Measurements from ENCODE around the gene RALGDS. TPM values are rescaled to one million over a fixed set of nuclear protein-coding genes. Genes with fewer than 3 reads are reported as not detected.

RALGDS gene
- total RNA-seq, 2 experiments from 2014 or later = 50.3 to 51.9 TPM

DNA sequence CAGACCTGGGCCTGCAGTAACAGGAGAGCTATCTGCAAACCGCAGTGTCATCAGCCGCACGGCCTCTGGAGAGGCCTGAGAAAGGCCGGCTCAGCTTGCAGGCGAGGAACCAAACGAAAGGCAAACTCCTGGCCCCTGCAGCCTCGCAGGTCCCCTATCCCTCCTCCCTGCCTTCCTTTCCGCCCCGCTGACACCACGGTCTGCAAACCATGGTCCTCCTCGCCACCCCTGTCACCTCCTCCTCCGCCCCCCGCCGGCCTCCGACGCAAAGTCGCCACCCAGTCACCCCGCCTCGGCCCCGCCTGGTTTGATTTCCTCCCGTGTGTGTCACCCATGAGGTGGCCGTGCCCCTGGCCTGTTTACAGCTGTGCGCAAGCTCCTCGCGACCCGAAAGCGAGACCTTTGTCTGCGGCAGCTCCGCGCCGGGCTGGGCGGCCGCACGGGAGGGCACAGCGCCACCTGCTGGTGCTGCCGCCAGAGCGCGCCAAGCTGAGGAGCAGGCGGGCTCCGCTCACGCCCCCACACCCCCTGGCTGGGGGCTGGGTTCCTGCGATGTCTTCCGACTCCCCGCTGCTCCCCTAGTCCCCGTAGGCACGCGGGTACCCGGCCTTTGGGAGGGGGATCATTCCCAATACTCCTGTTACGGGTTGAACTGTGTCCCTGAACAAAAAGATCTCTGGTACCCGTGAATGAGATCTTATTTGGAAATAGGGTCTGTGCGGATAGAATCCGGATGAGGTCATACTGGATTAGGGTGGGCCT, 23.3 kb upstream of the RALGDS start:
- H3K9me3 Mint-ChIP-seq = no peaks in the 10 kb centered on the region
- H3K36me3 Mint-ChIP-seq = no peaks in the 10 kb centered on the region
- peak; percentile 96 for DNase-seq
- peak overlapping the region; percentile 86 for H3K27ac Mint-ChIP-seq
- peak overlapping the region; percentile 63 for H3K4me3 Mint-ChIP-seq
- peaks cover 62% of the 10 kb centered on the region for H3K4me1 Mint-ChIP-seq
- H3K27me3 Mint-ChIP-seq = no peaks in the 10 kb centered on the region

DNA sequence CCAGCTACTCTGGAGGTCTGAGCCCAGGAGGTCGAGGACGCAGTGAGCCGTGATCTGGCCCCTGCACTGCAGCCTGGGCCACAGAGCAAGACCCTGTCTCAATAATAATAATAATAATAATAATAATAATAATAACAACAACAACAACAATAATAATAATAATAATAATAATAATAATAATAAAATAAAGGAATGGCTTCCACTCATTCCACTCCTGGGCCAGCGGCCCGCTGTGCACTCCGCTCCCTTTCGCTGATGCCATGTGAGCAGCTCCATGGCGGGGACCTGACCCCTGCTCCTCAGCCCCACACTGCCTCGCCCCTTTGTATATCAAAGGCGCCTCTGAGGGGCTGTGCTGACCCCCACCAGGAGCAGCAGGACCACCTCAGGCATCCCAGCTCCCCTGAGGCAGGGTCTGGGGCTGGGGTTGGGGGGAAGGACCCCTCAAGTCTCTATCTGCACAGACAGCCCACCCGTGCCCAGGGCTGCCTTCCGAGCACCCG, 22.6 kb upstream of the RALGDS start:
- H3K4me3 Mint-ChIP-seq = peak overlapping the region; percentile 63
- H3K27ac Mint-ChIP-seq = peak overlapping the region; percentile 86
- H3K4me1 Mint-ChIP-seq = peaks cover 62% of the 10 kb centered on the region

GRCh38 chr9:133142684-133143622, 21.9 kb upstream of the RALGDS start:
- Mint-ChIP-seq H3K27me3 (no peaks in the 10 kb centered on the region), H3K36me3 (no peaks in the 10 kb centered on the region), H3K4me1 (peaks cover 63% of the 10 kb centered on the region), H3K4me3 (no peak overlapping the region), H3K9me3 (no peaks in the 10 kb centered on the region), H3K27ac (peak overlapping the region; percentile 90)
- DNase-seq = peak; percentile 54

More for the DNA sequence above, 22.6 kb upstream of the RALGDS start:
- no peak for DNase-seq
- Mint-ChIP-seq H3K9me3 (no peaks in the 10 kb centered on the region), H3K27me3 (no peaks in the 10 kb centered on the region), H3K36me3 (no peaks in the 10 kb centered on the region)

DNA sequence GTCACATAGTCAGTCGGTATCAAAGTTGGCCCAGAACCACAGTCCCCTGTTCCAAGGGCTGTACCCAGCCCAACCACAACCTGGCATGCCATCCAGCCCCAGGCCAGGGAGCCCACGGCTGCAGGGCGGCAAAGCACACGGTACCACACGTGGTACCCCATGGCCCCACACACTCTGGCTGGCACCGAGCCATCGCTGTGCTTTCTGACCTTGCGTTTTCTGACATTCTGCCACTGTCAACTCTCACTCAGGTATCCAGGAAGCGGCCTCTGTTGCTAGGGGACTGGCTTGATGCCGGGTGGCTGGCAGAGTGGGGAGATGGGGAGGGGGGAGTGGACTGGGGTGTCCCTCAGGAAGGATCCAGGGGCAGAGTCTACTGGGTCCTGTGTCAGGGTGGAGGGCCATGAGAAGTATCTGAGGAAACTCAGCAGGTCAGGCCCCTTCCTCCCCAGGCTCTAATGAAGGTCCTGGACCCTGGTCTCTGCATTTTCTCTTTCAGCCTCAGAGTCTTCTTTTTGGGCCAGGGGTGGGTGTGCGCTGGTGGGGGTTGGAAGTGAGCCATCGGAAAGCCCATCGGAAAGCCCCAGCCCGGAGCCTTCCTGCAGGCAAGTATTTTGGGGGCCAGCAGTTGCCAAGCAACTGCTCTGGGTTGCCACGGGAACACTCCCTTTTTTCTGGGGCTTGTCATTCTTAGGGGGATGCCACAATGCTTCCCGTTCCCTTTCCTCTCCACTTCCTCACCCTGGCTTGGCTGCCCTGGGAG, 21.0 kb upstream of the RALGDS start:
- Mint-ChIP-seq H3K36me3 (no peaks in the 10 kb centered on the region), H3K27me3 (no peaks in the 10 kb centered on the region), H3K27ac (peak overlapping the region; percentile 90), H3K4me3 (peak overlapping the region; percentile 54), H3K4me1 (peaks cover 61% of the 10 kb centered on the region), H3K9me3 (no peaks in the 10 kb centered on the region)
- peak; percentile 77 for DNase-seq

- no peaks in the 10 kb centered on the region for H3K27me3 Mint-ChIP-seq
- H3K4me1 Mint-ChIP-seq = peaks cover 59% of the 10 kb centered on the region
- no peak for DNase-seq
- H3K4me3 Mint-ChIP-seq = no peak overlapping the region
- H3K9me3 Mint-ChIP-seq = no peaks in the 10 kb centered on the region
- H3K27ac Mint-ChIP-seq = peak overlapping the region; percentile 25
- peaks cover 4% of the 10 kb centered on the region for H3K36me3 Mint-ChIP-seq
These were observed 19.6 kb upstream of the RALGDS start for GRCh38 chr9:133140606-133141005.

DNA sequence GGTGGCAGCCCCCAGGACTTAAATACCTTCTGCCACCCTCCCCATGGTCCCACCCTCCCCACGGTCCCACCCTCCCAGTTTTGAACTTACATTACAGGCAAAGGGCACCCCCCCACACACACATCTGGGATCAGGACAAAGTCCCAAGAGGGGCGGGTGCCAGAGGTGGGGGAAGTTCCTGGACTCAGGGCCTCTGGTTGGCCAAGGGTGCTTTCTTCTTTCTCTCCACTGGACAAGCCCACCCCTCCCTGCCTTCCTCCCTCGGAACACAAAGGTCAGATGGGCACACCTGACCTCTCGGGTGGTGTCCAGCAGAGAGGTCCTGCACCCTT, 19.1 kb upstream of the RALGDS start:
- DNase-seq = no peak
- H3K36me3 Mint-ChIP-seq = peaks cover 4% of the 10 kb centered on the region
- no peak overlapping the region for H3K4me3 Mint-ChIP-seq
- no peak overlapping the region for H3K27ac Mint-ChIP-seq
- H3K4me1 Mint-ChIP-seq = peaks cover 59% of the 10 kb centered on the region
- H3K9me3 Mint-ChIP-seq = no peaks in the 10 kb centered on the region
- H3K27me3 Mint-ChIP-seq = no peaks in the 10 kb centered on the region

- Mint-ChIP-seq H3K4me3 (no peak overlapping the region), H3K27me3 (no peaks in the 10 kb centered on the region), H3K9me3 (no peaks in the 10 kb centered on the region), H3K4me1 (peaks cover 59% of the 10 kb centered on the region), H3K27ac (no peak overlapping the region), H3K36me3 (peaks cover 4% of the 10 kb centered on the region)
- DNase-seq = no peak
These were observed 18.5 kb upstream of the RALGDS start for GRCh38 chr9:133139246-133140173.

GRCh38 chr9:133137451-133138231, 16.6 kb upstream of the RALGDS start:
- H3K27ac Mint-ChIP-seq = peak overlapping the region; percentile 77
- DNase-seq = peak; percentile 63
- H3K4me3 Mint-ChIP-seq = no peak overlapping the region
- peaks cover 60% of the 10 kb centered on the region for H3K4me1 Mint-ChIP-seq
- peaks cover 7% of the 10 kb centered on the region for H3K36me3 Mint-ChIP-seq
- no peaks in the 10 kb centered on the region for H3K27me3 Mint-ChIP-seq
- no peaks in the 10 kb centered on the region for H3K9me3 Mint-ChIP-seq

DNA sequence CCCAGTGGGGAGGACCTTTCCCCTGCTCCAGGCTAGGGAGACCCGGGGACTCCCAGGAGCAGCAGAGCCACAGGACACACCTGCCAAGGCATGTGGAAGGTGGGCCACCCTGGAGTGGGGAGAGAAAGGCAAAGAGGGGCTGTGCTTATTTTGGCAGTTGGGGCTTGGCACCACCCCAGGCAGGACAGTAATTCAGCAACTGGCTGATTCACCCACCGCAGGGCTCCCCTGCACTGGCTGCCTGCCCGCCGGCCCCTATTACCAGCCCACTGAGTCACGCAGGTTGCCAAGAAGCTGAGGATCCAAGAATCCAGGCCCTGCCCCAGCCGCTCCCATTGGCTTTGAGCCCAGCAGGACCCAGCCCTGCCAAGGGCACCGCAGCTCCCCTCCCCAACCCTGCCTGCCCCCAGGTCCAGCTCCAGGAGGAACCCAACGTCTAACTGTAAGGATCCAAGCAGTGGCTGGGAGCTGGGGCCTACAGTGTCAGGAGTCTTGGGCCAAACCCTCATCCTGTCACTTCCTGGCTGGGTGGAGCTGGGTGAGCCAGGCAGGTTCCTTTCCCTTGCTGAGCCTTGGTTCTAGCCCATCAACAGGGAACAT, 14.2 kb upstream of the RALGDS start:
- Mint-ChIP-seq H3K27ac (peak overlapping the region; percentile 92), H3K4me3 (no peak overlapping the region), H3K4me1 (peaks cover 62% of the 10 kb centered on the region), H3K36me3 (peaks cover 9% of the 10 kb centered on the region), H3K9me3 (no peaks in the 10 kb centered on the region), H3K27me3 (no peaks in the 10 kb centered on the region)
- DNase-seq = peak; percentile 61

- no peaks in the 10 kb centered on the region for H3K27me3 Mint-ChIP-seq
- peaks cover 62% of the 10 kb centered on the region for H3K4me1 Mint-ChIP-seq
- H3K27ac Mint-ChIP-seq = peak overlapping the region; percentile 92
- H3K9me3 Mint-ChIP-seq = no peaks in the 10 kb centered on the region
- H3K36me3 Mint-ChIP-seq = peaks cover 9% of the 10 kb centered on the region
- DNase-seq = no peak
- peak overlapping the region; percentile 51 for H3K4me3 Mint-ChIP-seq
These were observed 13.5 kb upstream of the RALGDS start for GRCh38 chr9:133134388-133135145.

- peaks cover 62% of the 10 kb centered on the region for H3K4me1 Mint-ChIP-seq
These were observed 12.8 kb upstream of the RALGDS start for GRCh38 chr9:133133681-133134387.

DNA sequence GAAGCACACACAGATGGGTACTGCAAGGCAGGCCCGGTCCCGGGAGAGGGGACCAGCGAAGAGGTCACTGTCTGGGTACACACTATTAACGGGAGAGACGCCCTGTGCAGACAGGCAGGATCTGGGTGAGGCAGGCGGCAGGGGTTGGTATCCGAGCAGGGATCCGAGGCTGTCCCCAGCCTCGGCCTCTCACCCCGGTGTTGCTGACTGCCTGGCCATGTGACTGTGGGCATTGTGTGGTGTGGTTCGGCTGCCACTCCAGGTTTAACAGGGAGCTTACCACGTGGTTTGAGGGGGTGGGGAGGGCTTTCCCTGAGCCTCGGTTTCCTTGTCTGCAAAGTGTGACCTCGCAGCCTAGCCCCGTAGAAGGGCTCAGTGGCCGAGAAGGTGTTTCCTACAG, 11.1 kb upstream of the RALGDS start:
- Mint-ChIP-seq H3K27ac (peak overlapping the region; percentile 92), H3K27me3 (no peaks in the 10 kb centered on the region), H3K36me3 (peaks cover 11% of the 10 kb centered on the region), H3K4me3 (no peak overlapping the region), H3K9me3 (no peaks in the 10 kb centered on the region), H3K4me1 (peaks cover 63% of the 10 kb centered on the region)
- no peak for DNase-seq

More at GRCh38 chr9:133133681-133134387, 12.8 kb upstream of the RALGDS start:
- no peaks in the 10 kb centered on the region for H3K27me3 Mint-ChIP-seq
- peak; percentile 88 for DNase-seq
- H3K4me3 Mint-ChIP-seq = peak overlapping the region; percentile 51
- no peaks in the 10 kb centered on the region for H3K9me3 Mint-ChIP-seq
- H3K27ac Mint-ChIP-seq = peak overlapping the region; percentile 92
- H3K36me3 Mint-ChIP-seq = peaks cover 9% of the 10 kb centered on the region

All from activated naive CD8-positive, alpha-beta T cell treated with anti-CD3 and anti-CD28 coated beads for 36 hours (primary cell).